ENCODE measurements around the gene PAF1.
A peak's percentile ranks its signal among the peaks of the same experiment; 100 is the strongest.

The PAF1 gene

DNA sequence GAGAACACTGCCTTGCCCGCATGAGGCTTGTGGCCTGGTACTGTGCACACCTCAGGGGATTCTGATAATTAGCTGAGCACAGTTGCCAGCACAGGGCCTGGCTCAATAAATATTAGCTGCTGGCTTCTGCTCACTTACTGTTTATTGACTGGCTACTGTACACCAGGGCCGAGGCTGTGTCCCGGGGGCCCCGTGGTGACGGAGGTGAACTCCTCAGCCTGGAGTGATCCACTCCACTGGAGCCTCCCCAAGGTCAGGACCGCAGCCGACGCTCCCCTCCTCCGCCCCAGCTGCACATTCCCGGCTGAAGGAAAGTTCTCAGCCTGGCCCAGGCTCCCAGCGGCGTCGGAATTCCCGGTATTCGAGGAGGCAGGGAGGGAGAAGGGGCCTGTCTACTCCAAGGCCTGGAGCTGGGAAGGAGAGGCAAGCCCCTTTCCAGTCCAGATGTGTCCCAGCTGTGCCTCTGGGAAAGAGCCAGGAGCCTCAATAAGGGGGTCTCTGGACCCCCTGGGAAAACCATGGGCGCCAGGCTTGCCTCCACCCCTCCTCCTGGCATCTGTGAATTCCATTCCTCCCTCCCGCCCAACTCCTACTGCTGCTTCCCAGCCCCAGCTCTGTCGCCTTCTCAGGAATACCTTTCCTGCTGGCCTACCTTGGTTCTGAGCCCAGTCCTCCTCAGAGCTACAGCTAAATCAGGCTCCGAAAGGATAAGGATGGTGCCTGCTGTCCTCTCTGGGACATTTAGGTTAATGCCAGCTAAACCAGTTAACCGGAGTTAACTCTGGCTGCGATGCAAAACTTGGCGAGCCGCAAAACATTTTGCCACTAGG lies 37.6 kb upstream of the PAF1 start:
- Histone ChIP-seq H3K9ac (ENCODE audit: low read depth in 1 of 2, low read length in 2 of 2) (no peak overlapping the region), H3K4me3 (ENCODE audit: low read depth in 1 of 2, low read length in 2 of 2) (no peak overlapping the region), H3K4me1 (ENCODE audit: control insufficient read depth in 1 of 2, insufficient read depth in 2 of 2, low read length in 2 of 2) (peaks cover 0 to 16% of the 10 kb centered on the region in 2 donors), H3K27ac (ENCODE audit: low read depth, low read length) (peak overlapping the region; percentile 33), H3K27me3 (ENCODE audit: control insufficient read depth in 1 of 2, insufficient read depth in 2 of 2, low read length in 2 of 2) (no peaks in the 10 kb centered on the region), H3K36me3 (ENCODE audit: control insufficient read depth in 1 of 2, insufficient read depth in 2 of 2, low read length in 2 of 2) (peaks cover 8 to 18% of the 10 kb centered on the region in 2 donors), H3K9me3 (ENCODE audit: control insufficient read depth in 1 of 2, low read length in 2 of 2) (no peaks in the 10 kb centered on the region)

DNA sequence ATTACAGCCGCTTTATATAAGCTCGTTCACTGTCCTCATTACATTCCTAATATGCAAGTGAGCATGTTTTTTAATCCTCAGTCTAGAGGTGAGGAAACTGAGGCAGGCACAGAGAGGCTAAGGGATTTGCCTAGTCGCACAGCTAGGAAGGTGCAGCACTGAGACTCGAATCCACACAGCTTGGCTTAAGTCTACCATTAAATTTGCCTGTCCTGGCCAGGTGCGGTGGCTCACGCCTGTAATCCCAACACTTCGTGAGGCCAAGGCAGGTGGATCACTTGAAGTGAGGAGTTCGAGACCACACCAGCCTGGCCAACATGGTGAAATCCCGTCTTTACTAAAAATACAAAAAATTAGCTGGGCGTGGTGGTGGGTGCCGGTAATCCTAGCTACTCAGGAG lies 36.8 kb upstream of the PAF1 start:
- Histone ChIP-seq H3K36me3 (ENCODE audit: control insufficient read depth in 1 of 2, insufficient read depth in 2 of 2, low read length in 2 of 2) (peaks cover 0 to 10% of the 10 kb centered on the region in 2 donors), H3K4me1 (ENCODE audit: control insufficient read depth in 1 of 2, insufficient read depth in 2 of 2, low read length in 2 of 2) (peaks cover 0 to 13% of the 10 kb centered on the region in 2 donors), H3K4me3 (ENCODE audit: low read depth in 1 of 2, low read length in 2 of 2) (no peak overlapping the region), H3K27me3 (ENCODE audit: control insufficient read depth in 1 of 2, insufficient read depth in 2 of 2, low read length in 2 of 2) (no peaks in the 10 kb centered on the region), H3K9ac (ENCODE audit: low read depth in 1 of 2, low read length in 2 of 2) (no peak overlapping the region), H3K27ac (ENCODE audit: low read depth, low read length) (no peak overlapping the region), H3K9me3 (ENCODE audit: control insufficient read depth in 1 of 2, low read length in 2 of 2) (no peaks in the 10 kb centered on the region)

DNA sequence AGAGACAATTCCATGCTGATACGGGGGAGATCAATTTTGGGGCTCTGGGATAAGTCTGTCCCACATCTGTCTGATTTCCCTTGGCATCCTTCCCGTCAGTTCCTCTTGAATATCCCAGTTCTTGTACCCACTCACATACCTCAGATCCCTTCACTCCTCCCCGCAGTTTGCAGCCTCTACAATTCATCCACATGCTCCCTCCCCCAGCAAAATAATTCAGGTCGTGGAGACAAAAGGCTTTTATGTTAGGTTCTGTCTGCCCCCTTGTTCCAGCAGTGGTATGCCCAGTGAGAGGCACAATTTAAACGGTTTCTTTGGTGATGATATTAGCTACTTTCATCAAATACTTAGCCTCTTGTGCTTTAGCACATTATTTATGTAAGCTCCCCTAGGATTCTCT lies 35.3 kb upstream of the PAF1 start:
- H3K4me3 ChIP-seq (ENCODE audit: low read depth in 1 of 2, low read length in 2 of 2), result no peak overlapping the region
- no peaks in the 10 kb centered on the region for H3K27me3 ChIP-seq (ENCODE audit: control insufficient read depth in 1 of 2, insufficient read depth in 2 of 2, low read length in 2 of 2)
- H3K27ac ChIP-seq (ENCODE audit: low read depth, low read length), result no peak overlapping the region
- H3K9me3 ChIP-seq (ENCODE audit: control insufficient read depth in 1 of 2, low read length in 2 of 2), result no peaks in the 10 kb centered on the region
- H3K4me1 ChIP-seq (ENCODE audit: control insufficient read depth in 1 of 2, insufficient read depth in 2 of 2, low read length in 2 of 2), result peaks cover 0 to 11% of the 10 kb centered on the region in 2 donors
- H3K36me3 ChIP-seq (ENCODE audit: control insufficient read depth in 1 of 2, insufficient read depth in 2 of 2, low read length in 2 of 2), result peaks cover 0 to 5% of the 10 kb centered on the region in 2 donors
- H3K9ac ChIP-seq (ENCODE audit: low read depth in 1 of 2, low read length in 2 of 2), result no peak overlapping the region

- Histone ChIP-seq H3K36me3 (ENCODE audit: control insufficient read depth in 1 of 2, insufficient read depth in 2 of 2, low read length in 2 of 2) (peaks cover 0 to 5% of the 10 kb centered on the region in 2 donors), H3K27me3 (ENCODE audit: control insufficient read depth in 1 of 2, insufficient read depth in 2 of 2, low read length in 2 of 2) (no peaks in the 10 kb centered on the region), H3K9me3 (ENCODE audit: control insufficient read depth in 1 of 2, low read length in 2 of 2) (no peaks in the 10 kb centered on the region), H3K27ac (ENCODE audit: low read depth, low read length) (no peak overlapping the region), H3K9ac (ENCODE audit: low read depth in 1 of 2, low read length in 2 of 2) (no peak overlapping the region), H3K4me3 (ENCODE audit: low read depth in 1 of 2, low read length in 2 of 2) (no peak overlapping the region), H3K4me1 (ENCODE audit: control insufficient read depth in 1 of 2, insufficient read depth in 2 of 2, low read length in 2 of 2) (peaks cover 0 to 8% of the 10 kb centered on the region in 2 donors)
Observed at GRCh38 chr19:39425744-39426143, 34.8 kb upstream of the PAF1 start.

- no peak overlapping the region for H3K4me3 ChIP-seq (ENCODE audit: low read depth in 1 of 2, low read length in 2 of 2)
- no peaks in the 10 kb centered on the region for H3K9me3 ChIP-seq (ENCODE audit: control insufficient read depth in 1 of 2, low read length in 2 of 2)
- H3K27ac ChIP-seq (ENCODE audit: low read depth, low read length), result no peak overlapping the region
- H3K4me1 ChIP-seq (ENCODE audit: control insufficient read depth in 1 of 2, insufficient read depth in 2 of 2, low read length in 2 of 2), result peaks cover 0 to 5% of the 10 kb centered on the region in 2 donors
- H3K27me3 ChIP-seq (ENCODE audit: control insufficient read depth in 1 of 2, insufficient read depth in 2 of 2, low read length in 2 of 2), result no peaks in the 10 kb centered on the region
- peaks cover 0 to 5% of the 10 kb centered on the region in 2 donors for H3K36me3 ChIP-seq (ENCODE audit: control insufficient read depth in 1 of 2, insufficient read depth in 2 of 2, low read length in 2 of 2)
- H3K9ac ChIP-seq (ENCODE audit: low read depth in 1 of 2, low read length in 2 of 2), result no peak overlapping the region
Observed at GRCh38 chr19:39424934-39425333, 34.0 kb upstream of the PAF1 start.

- no peaks in the 10 kb centered on the region for H3K27me3 ChIP-seq (ENCODE audit: control insufficient read depth in 1 of 2, insufficient read depth in 2 of 2, low read length in 2 of 2)
- H3K36me3 ChIP-seq (ENCODE audit: control insufficient read depth in 1 of 2, insufficient read depth in 2 of 2, low read length in 2 of 2), result peaks cover 0 to 9% of the 10 kb centered on the region in 2 donors
- no peaks in the 10 kb centered on the region for H3K9me3 ChIP-seq (ENCODE audit: control insufficient read depth in 1 of 2, low read length in 2 of 2)
- H3K4me1 ChIP-seq (ENCODE audit: control insufficient read depth in 1 of 2, insufficient read depth in 2 of 2, low read length in 2 of 2), result no peaks in the 10 kb centered on the region
- H3K27ac ChIP-seq (ENCODE audit: low read depth, low read length), result no peak overlapping the region
- H3K4me3 ChIP-seq (ENCODE audit: low read depth in 1 of 2, low read length in 2 of 2), result no peak overlapping the region
- no peak overlapping the region for H3K9ac ChIP-seq (ENCODE audit: low read depth in 1 of 2, low read length in 2 of 2)
Observed at GRCh38 chr19:39423258-39424086, 32.6 kb upstream of the PAF1 start.

DNA sequence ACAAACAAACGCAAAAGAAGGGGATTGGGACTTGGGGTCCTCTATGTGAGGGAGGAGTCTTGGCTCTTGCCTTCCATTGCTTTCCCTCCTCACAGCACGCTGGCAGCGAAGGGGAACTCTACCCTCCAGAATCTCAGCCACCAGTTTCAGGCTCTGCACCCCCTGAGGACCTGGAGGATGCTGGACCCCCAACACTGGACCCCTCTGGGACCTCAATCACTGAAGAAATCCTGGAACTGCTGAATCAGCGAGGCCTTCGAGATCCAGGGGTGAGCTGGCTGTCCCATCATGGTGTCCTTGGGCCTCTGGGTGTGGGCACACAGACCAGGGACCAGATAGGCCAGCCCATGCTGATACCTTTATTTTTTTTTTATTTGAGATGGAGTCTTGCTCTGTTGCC lies 31.1 kb upstream of the PAF1 start:
- Histone ChIP-seq H3K4me3 (ENCODE audit: low read depth in 1 of 2, low read length in 2 of 2) (no peak overlapping the region), H3K36me3 (ENCODE audit: control insufficient read depth in 1 of 2, insufficient read depth in 2 of 2, low read length in 2 of 2) (peaks cover 0 to 9% of the 10 kb centered on the region in 2 donors), H3K9ac (ENCODE audit: low read depth in 1 of 2, low read length in 2 of 2) (no peak overlapping the region), H3K4me1 (ENCODE audit: control insufficient read depth in 1 of 2, insufficient read depth in 2 of 2, low read length in 2 of 2) (no peaks in the 10 kb centered on the region), H3K27me3 (ENCODE audit: control insufficient read depth in 1 of 2, insufficient read depth in 2 of 2, low read length in 2 of 2) (no peaks in the 10 kb centered on the region), H3K27ac (ENCODE audit: low read depth, low read length) (no peak overlapping the region), H3K9me3 (ENCODE audit: control insufficient read depth in 1 of 2, low read length in 2 of 2) (no peaks in the 10 kb centered on the region)

DNA sequence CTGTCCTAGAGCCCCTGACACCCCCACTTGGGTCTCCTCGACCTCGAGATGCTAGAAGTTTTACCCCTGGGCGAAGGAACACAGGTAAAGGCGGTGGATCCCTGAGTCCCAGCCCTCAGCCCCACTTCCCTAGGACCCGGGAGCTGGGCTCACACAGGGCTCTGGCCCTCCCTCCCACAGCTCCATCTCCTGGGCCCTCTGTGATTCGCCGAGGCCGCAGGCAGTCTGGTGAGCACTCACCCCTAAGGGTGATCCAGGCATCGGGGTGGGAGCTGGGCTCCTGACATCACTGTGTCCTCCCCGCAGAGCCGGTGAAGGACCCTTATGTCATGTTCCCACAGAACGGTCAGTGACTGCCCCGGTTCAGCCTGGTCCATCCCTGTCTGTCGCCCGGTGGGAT lies 29.9 kb upstream of the PAF1 start:
- H3K9me3 ChIP-seq (ENCODE audit: control insufficient read depth in 1 of 2, low read length in 2 of 2), result no peaks in the 10 kb centered on the region
- no peak overlapping the region for H3K9ac ChIP-seq (ENCODE audit: low read depth in 1 of 2, low read length in 2 of 2)
- peaks cover 0 to 9% of the 10 kb centered on the region in 2 donors for H3K36me3 ChIP-seq (ENCODE audit: control insufficient read depth in 1 of 2, insufficient read depth in 2 of 2, low read length in 2 of 2)

DNA sequence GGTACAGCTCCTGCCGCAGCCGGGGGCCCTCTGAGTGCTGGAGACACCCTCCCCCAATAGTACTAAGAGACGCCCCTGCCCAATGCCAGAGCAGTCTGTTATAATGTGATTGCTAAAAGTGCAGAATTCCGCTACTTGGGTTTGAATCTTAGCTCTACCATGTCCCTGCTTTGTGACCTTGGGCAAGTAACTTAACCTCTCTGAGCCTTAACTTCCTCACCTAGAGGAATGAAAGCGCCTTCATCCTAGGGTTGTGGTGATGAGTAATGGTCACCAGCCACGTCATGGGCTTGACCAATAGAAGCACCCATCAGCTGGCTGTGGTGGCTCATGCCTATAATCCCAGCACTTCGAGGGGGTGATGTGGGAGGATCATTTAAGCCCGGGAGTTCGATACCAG lies 28.1 kb upstream of the PAF1 start:
- Histone ChIP-seq H3K4me3 (ENCODE audit: low read depth in 1 of 2, low read length in 2 of 2) (no peak overlapping the region), H3K9ac (ENCODE audit: low read depth in 1 of 2, low read length in 2 of 2) (no peak overlapping the region), H3K27me3 (ENCODE audit: control insufficient read depth in 1 of 2, insufficient read depth in 2 of 2, low read length in 2 of 2) (peaks cover 0 to 4% of the 10 kb centered on the region in 2 donors), H3K27ac (ENCODE audit: low read depth, low read length) (no peak overlapping the region), H3K9me3 (ENCODE audit: control insufficient read depth in 1 of 2, low read length in 2 of 2) (no peaks in the 10 kb centered on the region), H3K36me3 (ENCODE audit: control insufficient read depth in 1 of 2, insufficient read depth in 2 of 2, low read length in 2 of 2) (peaks cover 0 to 3% of the 10 kb centered on the region in 2 donors), H3K4me1 (ENCODE audit: control insufficient read depth in 1 of 2, insufficient read depth in 2 of 2, low read length in 2 of 2) (peaks cover 4 to 7% of the 10 kb centered on the region in 2 donors)

More for the DNA sequence above, 29.9 kb upstream of the PAF1 start:
- H3K27me3 ChIP-seq (ENCODE audit: control insufficient read depth in 1 of 2, insufficient read depth in 2 of 2, low read length in 2 of 2), result no peaks in the 10 kb centered on the region
- H3K27ac ChIP-seq (ENCODE audit: low read depth, low read length), result no peak overlapping the region
- H3K4me1 ChIP-seq (ENCODE audit: control insufficient read depth in 1 of 2, insufficient read depth in 2 of 2, low read length in 2 of 2), result no peaks in the 10 kb centered on the region
- H3K4me3 ChIP-seq (ENCODE audit: low read depth in 1 of 2, low read length in 2 of 2), result no peak overlapping the region

All from duodenal mucosa (tissue), 2 donors.